ENCODE data around the gene LRBA.
"Not testable (repeated sequence)": the region's sequence is repeated elsewhere in the genome, so short reads cannot be mapped to it uniquely, and the experiment has no call there.

The LRBA gene

GRCh38 chr4:150540959-150541360 is 474.1 kb downstream of the LRBA start:
- DNase-seq: no peak

GRCh38 chr4:150540536-150540935 is 474.5 kb downstream of the LRBA start:
- DNase-seq: no peak

- DNase-seq: peak; percentile 19
Measured at GRCh38 chr4:150537911-150538310, 477.2 kb downstream of the LRBA start.

GRCh38 chr4:150534818-150535217 is 480.3 kb downstream of the LRBA start:
- no peak for DNase-seq

- no peak for DNase-seq
Measured at GRCh38 chr4:150533673-150534072, 481.4 kb downstream of the LRBA start.

GRCh38 chr4:150525321-150525868 is 489.7 kb downstream of the LRBA start:
- no peak for DNase-seq

GRCh38 chr4:150518559-150518958 is 496.5 kb downstream of the LRBA start:
- DNase-seq: no peak

GRCh38 chr4:150515135-150515534 is 499.9 kb downstream of the LRBA start:
- no peak for DNase-seq

- no peak for DNase-seq
Measured at GRCh38 chr4:150514709-150515108, 500.4 kb downstream of the LRBA start.

GRCh38 chr4:150510176-150510865 is 504.8 kb downstream of the LRBA start:
- DNase-seq: no peak

- not testable (repeated sequence) for DNase-seq
Measured at GRCh38 chr4:150507656-150508055, 507.4 kb downstream of the LRBA start.

- no peak for DNase-seq
Measured at GRCh38 chr4:150501983-150502382, 513.1 kb downstream of the LRBA start.

GRCh38 chr4:150501009-150501727 is 513.9 kb downstream of the LRBA start:
- no peak for DNase-seq

GRCh38 chr4:150497612-150498011 is 517.5 kb downstream of the LRBA start:
- no peak for DNase-seq

GRCh38 chr4:150495550-150495949 is 519.5 kb downstream of the LRBA start:
- no peak for DNase-seq

GRCh38 chr4:150493851-150494250 is 521.2 kb downstream of the LRBA start:
- no peak for DNase-seq

- DNase-seq: no peak
Measured at GRCh38 chr4:150491132-150492049, 523.7 kb downstream of the LRBA start.

- no peak for DNase-seq
Measured at GRCh38 chr4:150482581-150482980, 532.5 kb downstream of the LRBA start.

GRCh38 chr4:150479657-150480056 is 535.4 kb downstream of the LRBA start:
- DNase-seq: no peak

GRCh38 chr4:150477869-150478268 is 537.2 kb downstream of the LRBA start:
- DNase-seq: no peak

GRCh38 chr4:150476776-150477175 is 538.3 kb downstream of the LRBA start:
- DNase-seq: no peak

GRCh38 chr4:150475763-150476162 is 539.3 kb downstream of the LRBA start:
- DNase-seq: no peak

- DNase-seq: no peak
Measured at GRCh38 chr4:150464523-150464922, 550.6 kb downstream of the LRBA start.
